Activated T-helper 1 cell treated with anti-CD3 and anti-CD28 coated beads, Interleukin-12 subunit alpha, Interleukin-12 subunit beta, Interleukin-2, Interleukin-4 antibody, amounts not matched to agents 30 ng/mL and 10 ng/mL and 1 ng/mL, durations not matched to agents 14 hours and 24 hours and 36 hours (primary cell): ENCODE results near the gene LMO4. TPM values are rescaled to one million over a fixed set of nuclear protein-coding genes. Genes with fewer than 3 reads are reported as not detected.

Experiments used
- DNase-seq: peaks from one replicate; pipeline ENCODE4 v3.0.0; 2021; ENCODE audit warnings: low spot score
- H3K27ac Mint-ChIP-seq: one replicate; pipeline ENCODE4 v1.8.0; 2021; ENCODE audit warnings: mild to moderate bottlenecking, mixed read lengths
- H3K27me3 Mint-ChIP-seq: one replicate; pipeline ENCODE4 v1.8.0; 2022; ENCODE audit warnings: mild to moderate bottlenecking, moderate library complexity, mixed read lengths; ENCODE audit not compliant: insufficient read depth
- H3K36me3 Mint-ChIP-seq: one replicate; pipeline ENCODE4 v1.8.0; 2021; ENCODE audit warnings: low read depth, mixed read lengths
- H3K4me1 Mint-ChIP-seq: one replicate; pipeline ENCODE4 v1.8.0; 2021; ENCODE audit warnings: low read depth, mixed read lengths
- H3K4me3 Mint-ChIP-seq: one replicate; pipeline ENCODE4 v1.8.0; 2021; ENCODE audit warnings: mild to moderate bottlenecking, moderate library complexity, mixed read lengths
- H3K9me3 Mint-ChIP-seq: one replicate; pipeline ENCODE4 v1.8.0; 2021; ENCODE audit warnings: mixed read lengths
- intact Hi-C: fragments of 100-400 bp; cut with micrococcal nuclease; formaldehyde crosslinking; loops from one replicate; pipeline ENCODE4 v1.15.1; 2024
- total RNA-seq: library from RNA; stranded (reverse); gene quantifications from 2 replicates; pipeline ENCODE4 v1.2.3, GENCODE V29; 2022

The LMO4 gene
- total RNA-seq, 1 donor from 2014 or later: 41.1 TPM

GRCh38 chr1:87330885-87331364 lies 2.2 kb downstream of the LMO4 start:
- H3K27ac Mint-ChIP-seq: peak overlapping the region; percentile 94

GRCh38 chr1:87331365-87332241 lies 2.9 kb downstream of the LMO4 start:
- H3K9me3 Mint-ChIP-seq: no peaks in the 10 kb centered on the region
- peak overlapping the region; percentile 99 for H3K27ac Mint-ChIP-seq
- H3K27me3 Mint-ChIP-seq: no peaks in the 10 kb centered on the region
- DNase-seq: peak; percentile 68
- peak overlapping the region; percentile 93 for H3K4me3 Mint-ChIP-seq
- intact Hi-C loops: loop anchor here (5.0 to 10.0 kb wide), 5 partner anchors 284 to 1624 kb away; partner anchors contain the start of genes GTF2B, ODF2L and ZNHIT6
- peaks cover 63% of the 10 kb centered on the region for H3K4me1 Mint-ChIP-seq
- H3K36me3 Mint-ChIP-seq: peaks cover 25% of the 10 kb centered on the region

More at GRCh38 chr1:87330885-87331364, 2.2 kb downstream of the LMO4 start:
- H3K36me3 Mint-ChIP-seq: peaks cover 24% of the 10 kb centered on the region
- peaks cover 65% of the 10 kb centered on the region for H3K4me1 Mint-ChIP-seq
- no peak for DNase-seq
- peak overlapping the region; percentile 93 for H3K4me3 Mint-ChIP-seq
- no peaks in the 10 kb centered on the region for H3K9me3 Mint-ChIP-seq
- H3K27me3 Mint-ChIP-seq: no peaks in the 10 kb centered on the region
- intact Hi-C loops: loop anchor here (5.0 to 10.0 kb wide), 5 partner anchors 284 to 1624 kb away; partner anchors contain the start of genes GTF2B, ODF2L and ZNHIT6

GRCh38 chr1:87333692-87334347 lies 5.1 kb downstream of the LMO4 start:
- intact Hi-C loops: loop anchor here (1.0 to 10.0 kb wide), 6 partner anchors 70 to 1627 kb away; partner anchors contain the start of genes GTF2B, ODF2L and ZNHIT6
- peak; percentile 29 for DNase-seq
- Mint-ChIP-seq H3K9me3 (no peaks in the 10 kb centered on the region), H3K27ac (peak overlapping the region; percentile 99), H3K4me1 (peaks cover 66% of the 10 kb centered on the region), H3K36me3 (peaks cover 39% of the 10 kb centered on the region), H3K4me3 (peak overlapping the region; percentile 89), H3K27me3 (no peaks in the 10 kb centered on the region)

- intact Hi-C loops: loop anchor here (5.0 to 10.0 kb wide), 5 partner anchors 287 to 1627 kb away; partner anchors contain the start of genes GTF2B, ODF2L and ZNHIT6
- no peaks in the 10 kb centered on the region for H3K27me3 Mint-ChIP-seq
- no peak for DNase-seq
These were observed 5.9 kb downstream of the LMO4 start for GRCh38 chr1:87334351-87335174.

GRCh38 chr1:87335175-87335884 lies 6.7 kb downstream of the LMO4 start:
- no peaks in the 10 kb centered on the region for H3K27me3 Mint-ChIP-seq
- peaks cover 67% of the 10 kb centered on the region for H3K4me1 Mint-ChIP-seq
- H3K36me3 Mint-ChIP-seq: peaks cover 52% of the 10 kb centered on the region
- intact Hi-C loops: loop anchor here (10.0 kb wide), 1 partner anchor 1559 kb away; the partner anchor contains the start of gene GTF2B
- DNase-seq: peak; percentile 66
- peak overlapping the region; percentile 89 for H3K4me3 Mint-ChIP-seq
- H3K9me3 Mint-ChIP-seq: no peaks in the 10 kb centered on the region
- H3K27ac Mint-ChIP-seq: peak overlapping the region; percentile 99

More at GRCh38 chr1:87334351-87335174, 5.9 kb downstream of the LMO4 start:
- Mint-ChIP-seq H3K36me3 (peaks cover 44% of the 10 kb centered on the region), H3K4me3 (peak overlapping the region; percentile 89), H3K4me1 (peaks cover 72% of the 10 kb centered on the region), H3K27ac (peak overlapping the region; percentile 99), H3K9me3 (no peaks in the 10 kb centered on the region)

GRCh38 chr1:87336623-87337067 lies 8.0 kb downstream of the LMO4 start:
- no peak for DNase-seq
- Mint-ChIP-seq H3K36me3 (peaks cover 59% of the 10 kb centered on the region), H3K27ac (no peak overlapping the region), H3K4me1 (peaks cover 58% of the 10 kb centered on the region), H3K27me3 (no peaks in the 10 kb centered on the region), H3K9me3 (no peaks in the 10 kb centered on the region), H3K4me3 (peak overlapping the region; percentile 85)
- intact Hi-C loops: loop anchor here (10.0 kb wide), 1 partner anchor 1558 kb away; the partner anchor contains the start of gene GTF2B

- Mint-ChIP-seq H3K4me3 (no peak overlapping the region), H3K9me3 (no peaks in the 10 kb centered on the region), H3K36me3 (peaks cover 62% of the 10 kb centered on the region), H3K27ac (no peak overlapping the region), H3K27me3 (no peaks in the 10 kb centered on the region), H3K4me1 (peaks cover 50% of the 10 kb centered on the region)
- DNase-seq: no peak
- intact Hi-C loops: loop anchor here (10.0 kb wide), 1 partner anchor 1557 kb away; the partner anchor contains the start of gene GTF2B
These were observed 8.9 kb downstream of the LMO4 start for GRCh38 chr1:87337606-87338005.

- Mint-ChIP-seq H3K36me3 (peaks cover 57% of the 10 kb centered on the region), H3K27ac (peak overlapping the region; percentile 23), H3K4me3 (no peak overlapping the region), H3K4me1 (peaks cover 41% of the 10 kb centered on the region), H3K9me3 (no peaks in the 10 kb centered on the region), H3K27me3 (no peaks in the 10 kb centered on the region)
- no peak for DNase-seq
- intact Hi-C loops: loop anchor here (10.0 kb wide), 1 partner anchor 1556 kb away; the partner anchor contains the start of gene GTF2B
These were observed 9.9 kb downstream of the LMO4 start for GRCh38 chr1:87338566-87338965.

GRCh38 chr1:87344231-87344630 lies 15.6 kb downstream of the LMO4 start:
- H3K27me3 Mint-ChIP-seq: no peaks in the 10 kb centered on the region
- peaks cover 56% of the 10 kb centered on the region for H3K36me3 Mint-ChIP-seq
- no peaks in the 10 kb centered on the region for H3K9me3 Mint-ChIP-seq
- DNase-seq: no peak
- no peak overlapping the region for H3K4me3 Mint-ChIP-seq
- H3K27ac Mint-ChIP-seq: no peak overlapping the region
- H3K4me1 Mint-ChIP-seq: peaks cover 8% of the 10 kb centered on the region
- intact Hi-C loops: no loop called here

- peaks cover 39% of the 10 kb centered on the region for H3K36me3 Mint-ChIP-seq
- no peak for DNase-seq
- H3K9me3 Mint-ChIP-seq: no peaks in the 10 kb centered on the region
- intact Hi-C loops: no loop called here
- no peak overlapping the region for H3K27ac Mint-ChIP-seq
- H3K4me1 Mint-ChIP-seq: peaks cover 6% of the 10 kb centered on the region
- H3K27me3 Mint-ChIP-seq: no peaks in the 10 kb centered on the region
- H3K4me3 Mint-ChIP-seq: no peak overlapping the region
These were observed 17.6 kb downstream of the LMO4 start for GRCh38 chr1:87346130-87346814.
